Measurements from ENCODE around the gene ST7. TPM values are rescaled to one million over a fixed set of nuclear protein-coding genes. Genes with fewer than 3 reads are reported as not detected.

The ST7 gene
- total and polyA plus RNA-seq, 2 of the 13 experiments (the other 11 are each of a cell fraction or from before 2014, with no cell fraction given), result 17.3 to 23.5 TPM

GRCh38 chr7:116953372-116953905 is at the start of gene ST7 (continued):
- TF ChIP-seq TFE3 (CRISPR knock-in tag; IDR thresholded peaks at IDR 0.05) (no peak), ZBTB1 (CRISPR knock-in tag; IDR thresholded peaks at IDR 0.05; ENCODE audit: borderline replicate concordance) (no peak), FLYWCH1 (CRISPR knock-in tag; IDR thresholded peaks at IDR 0.05) (no peak), HCFC1 (IDR thresholded peaks at IDR 0.05; ENCODE audit: low read depth, low read length) (no peak), ZNF629 (CRISPR knock-in tag; conservative IDR thresholded peaks at IDR 0.05) (no peak), KDM6A (CRISPR knock-in tag; IDR thresholded peaks at IDR 0.05; ENCODE audit: low read depth) (no peak), ZNF800 (CRISPR knock-in tag; IDR thresholded peaks at IDR 0.05) (no peak), SPEN (CRISPR knock-in tag; IDR thresholded peaks at IDR 0.05; ENCODE audit: low read depth) (no peak; the same call in 1 of the 2 replicates), SP4 (CRISPR knock-in tag; IDR thresholded peaks at IDR 0.05) (no peak), ZBTB14 (CRISPR knock-in tag; IDR thresholded peaks at IDR 0.05) (peak; percentile 92), GLI4 (CRISPR knock-in tag; IDR thresholded peaks at IDR 0.05; ENCODE audit: borderline replicate concordance) (no peak), AGO1 (IDR thresholded peaks at IDR 0.05; ENCODE audit: low read depth, low read length, poor library complexity, severe bottlenecking) (no peak), IRF9 (CRISPR knock-in tag; IDR thresholded peaks at IDR 0.05; ENCODE audit: borderline replicate concordance) (no peak), ATAD3A (CRISPR knock-in tag; IDR thresholded peaks at IDR 0.05) (no peak), MEIS2 (CRISPR knock-in tag; IDR thresholded peaks at IDR 0.05) (peak; percentile 21), RXRB (CRISPR knock-in tag; IDR thresholded peaks at IDR 0.05; ENCODE audit: borderline replicate concordance) (no peak), RFXANK (CRISPR knock-in tag; IDR thresholded peaks at IDR 0.05) (no peak), ZNF7 (CRISPR knock-in tag; IDR thresholded peaks at IDR 0.05) (no peak), DPF2 (CRISPR knock-in tag; IDR thresholded peaks at IDR 0.05; ENCODE audit: borderline replicate concordance, low read depth) (no peak), YY1 (IDR thresholded peaks at IDR 0.05; ENCODE audit: insufficient read depth, insufficient replicate concordance, low read depth, low read length) (peak; percentile 71), ZNF775 (CRISPR knock-in tag; IDR thresholded peaks at IDR 0.05; ENCODE audit: borderline replicate concordance) (no peak), DNMT3B (CRISPR knock-in tag; conservative IDR thresholded peaks at IDR 0.05) (no peak), MEF2D (CRISPR knock-in tag; IDR thresholded peaks at IDR 0.05) (no peak), RELA (CRISPR knock-in tag; IDR thresholded peaks at IDR 0.05) (no peak), MXD1 (CRISPR knock-in tag; IDR thresholded peaks at IDR 0.05) (no peak), ZZZ3 (CRISPR knock-in tag; IDR thresholded peaks at IDR 0.05; ENCODE audit: borderline replicate concordance) (no peak), ZNF546 (CRISPR knock-in tag; conservative IDR thresholded peaks at IDR 0.05) (no peak)
